ENCODE measurements around the gene CCM2. TPM values are rescaled to one million over a fixed set of nuclear protein-coding genes. Genes with fewer than 3 reads are reported as not detected.
A peak's percentile ranks its signal among the peaks of the same experiment; 100 is the strongest.

The CCM2 gene
- total RNA-seq, 1 donor from 2014 or later = 28.7 TPM

DNA sequence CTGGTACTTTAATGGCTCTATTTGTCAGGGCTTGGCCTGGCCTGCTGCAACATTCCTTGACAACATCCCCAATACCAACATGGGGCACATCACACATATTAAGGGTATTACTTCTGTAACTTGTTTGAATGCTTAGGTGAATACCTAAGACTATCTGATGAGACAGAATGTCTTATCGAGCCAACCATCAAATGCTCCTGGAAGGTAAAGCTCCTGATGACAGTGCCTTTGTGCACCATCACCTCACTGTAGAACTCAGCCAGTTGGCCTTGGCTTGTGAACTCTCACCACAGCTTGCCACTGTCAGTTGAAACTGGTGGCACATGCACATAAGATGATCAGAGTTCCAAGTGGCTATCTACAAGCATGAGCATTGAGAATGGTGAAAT lies 17.5 kb upstream of the CCM2 start:
- H3K9ac ChIP-seq (ENCODE audit: low read depth in 1 of 3, low read length in 3 of 3) = peak overlapping the region in 1 of 3 donors; percentile 40
- peaks cover 19 to 58% (median 23%) of the 10 kb centered on the region in 3 donors for H3K4me1 ChIP-seq (ENCODE audit: control insufficient read depth in 3 of 3, insufficient read depth in 3 of 3, low read length in 3 of 3)
- H3K27ac ChIP-seq (ENCODE audit: low read depth, low read length) = no peak overlapping the region
- H3K4me3 ChIP-seq (ENCODE audit: low read length in 3 of 3) = no peak overlapping the region
- H3K27me3 ChIP-seq (ENCODE audit: control insufficient read depth in 3 of 3, insufficient read depth in 3 of 3, low read length in 3 of 3) = no peaks in the 10 kb centered on the region
- H3K9me3 ChIP-seq (ENCODE audit: control insufficient read depth in 3 of 3, low read length in 3 of 3) = no peaks in the 10 kb centered on the region
- H3K36me3 ChIP-seq (ENCODE audit: control insufficient read depth in 3 of 3, insufficient read depth in 3 of 3, low read length in 3 of 3) = peaks cover 32 to 42% (median 40%) of the 10 kb centered on the region in 3 donors

DNA sequence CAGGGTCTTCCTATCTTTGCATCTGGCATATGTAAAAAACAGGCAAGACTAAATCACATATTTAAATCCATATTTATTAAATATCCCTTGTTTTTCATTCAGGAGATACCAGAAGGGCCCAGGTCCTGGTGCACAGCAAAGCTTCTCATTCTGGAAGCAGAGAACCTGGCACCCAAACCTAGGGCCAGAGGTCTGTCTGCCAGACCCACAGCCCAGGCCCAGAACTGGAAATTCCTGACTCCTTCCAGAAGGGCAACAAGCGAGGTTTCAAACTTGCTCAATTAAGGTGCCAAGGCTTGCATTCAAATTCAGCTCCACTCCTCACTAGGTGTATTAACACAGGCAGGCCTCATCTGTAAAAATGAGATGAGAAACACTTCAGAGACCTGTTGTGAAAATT lies 17.0 kb upstream of the CCM2 start:
- Histone ChIP-seq H3K27me3 (ENCODE audit: control insufficient read depth in 3 of 3, insufficient read depth in 3 of 3, low read length in 3 of 3) (no peaks in the 10 kb centered on the region), H3K9me3 (ENCODE audit: control insufficient read depth in 3 of 3, low read length in 3 of 3) (no peaks in the 10 kb centered on the region), H3K36me3 (ENCODE audit: control insufficient read depth in 3 of 3, insufficient read depth in 3 of 3, low read length in 3 of 3) (peaks cover 32 to 42% (median 40%) of the 10 kb centered on the region in 3 donors), H3K4me3 (ENCODE audit: low read length in 3 of 3) (no peak overlapping the region), H3K4me1 (ENCODE audit: control insufficient read depth in 3 of 3, insufficient read depth in 3 of 3, low read length in 3 of 3) (peaks cover 22 to 60% (median 25%) of the 10 kb centered on the region in 3 donors), H3K27ac (ENCODE audit: low read depth, low read length) (no peak overlapping the region), H3K9ac (ENCODE audit: low read depth in 1 of 3, low read length in 3 of 3) (peak overlapping the region in 1 of 3 donors; percentile 40)

DNA sequence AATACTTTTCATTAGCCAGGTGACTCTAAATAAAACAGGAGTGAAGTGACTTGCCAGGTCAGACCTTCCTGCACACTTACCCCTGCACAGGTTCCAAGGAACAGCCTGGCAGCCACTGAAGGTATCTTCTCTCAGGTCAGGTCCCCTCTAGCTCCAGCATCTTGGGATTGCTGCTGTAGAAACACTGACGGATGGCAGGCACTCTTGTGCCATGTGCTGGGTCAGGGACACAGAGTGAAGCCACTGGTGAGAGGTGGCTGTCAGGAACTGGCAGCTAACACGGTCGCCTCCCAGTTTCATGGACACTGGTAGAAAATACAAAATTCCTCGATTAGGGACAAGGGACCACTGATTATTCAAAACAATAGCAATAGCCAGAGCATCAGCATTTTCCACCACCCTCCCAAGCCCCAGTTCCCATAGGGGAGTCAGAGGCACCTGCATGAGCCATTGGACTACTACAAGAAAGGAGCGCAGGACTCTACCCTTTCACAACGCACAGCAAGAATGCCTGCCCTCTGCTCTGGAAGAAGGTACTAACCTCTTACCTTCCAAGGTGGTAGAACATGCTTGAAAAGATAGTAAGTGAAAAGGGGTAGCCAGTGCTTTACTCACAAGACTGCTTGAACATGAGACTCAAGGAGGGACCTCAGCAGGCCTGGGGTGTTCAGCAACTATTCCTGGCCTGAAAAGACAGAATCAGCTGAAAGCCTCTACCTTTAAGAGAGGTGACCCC lies 16.1 kb upstream of the CCM2 start:
- Histone ChIP-seq H3K4me1 (ENCODE audit: control insufficient read depth in 3 of 3, insufficient read depth in 3 of 3, low read length in 3 of 3) (peaks cover 22 to 60% (median 25%) of the 10 kb centered on the region in 3 donors), H3K27me3 (ENCODE audit: control insufficient read depth in 3 of 3, insufficient read depth in 3 of 3, low read length in 3 of 3) (no peaks in the 10 kb centered on the region), H3K9ac (ENCODE audit: low read depth in 1 of 3, low read length in 3 of 3) (peak overlapping the region in 2 of 3 donors; percentile 13 to 50), H3K36me3 (ENCODE audit: control insufficient read depth in 3 of 3, insufficient read depth in 3 of 3, low read length in 3 of 3) (peaks cover 32 to 42% (median 40%) of the 10 kb centered on the region in 3 donors), H3K4me3 (ENCODE audit: low read length in 3 of 3) (no peak overlapping the region), H3K27ac (ENCODE audit: low read depth, low read length) (no peak overlapping the region), H3K9me3 (ENCODE audit: control insufficient read depth in 3 of 3, low read length in 3 of 3) (no peaks in the 10 kb centered on the region)

DNA sequence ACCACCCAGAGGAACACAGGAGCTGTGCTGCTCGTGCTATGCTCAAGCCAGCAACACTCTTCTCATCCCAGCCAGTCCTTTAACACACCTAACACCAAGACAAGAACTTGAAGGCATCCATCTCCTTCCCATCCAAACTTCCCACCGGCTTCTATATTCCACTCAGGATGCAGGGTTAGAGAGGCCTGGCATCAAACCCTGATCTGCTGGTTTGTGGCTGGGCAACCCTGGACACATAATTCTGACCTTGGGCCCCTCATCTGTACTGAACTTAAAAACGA lies 15.6 kb upstream of the CCM2 start:
- Histone ChIP-seq H3K4me3 (ENCODE audit: low read length in 3 of 3) (no peak overlapping the region), H3K27ac (ENCODE audit: low read depth, low read length) (no peak overlapping the region), H3K9ac (ENCODE audit: low read depth in 1 of 3, low read length in 3 of 3) (peak overlapping the region in 2 of 3 donors; percentile 13 to 50), H3K4me1 (ENCODE audit: control insufficient read depth in 3 of 3, insufficient read depth in 3 of 3, low read length in 3 of 3) (peaks cover 22 to 56% (median 25%) of the 10 kb centered on the region in 3 donors), H3K27me3 (ENCODE audit: control insufficient read depth in 3 of 3, insufficient read depth in 3 of 3, low read length in 3 of 3) (no peaks in the 10 kb centered on the region), H3K36me3 (ENCODE audit: control insufficient read depth in 3 of 3, insufficient read depth in 3 of 3, low read length in 3 of 3) (peaks cover 32 to 42% (median 40%) of the 10 kb centered on the region in 3 donors), H3K9me3 (ENCODE audit: control insufficient read depth in 3 of 3, low read length in 3 of 3) (no peaks in the 10 kb centered on the region)

DNA sequence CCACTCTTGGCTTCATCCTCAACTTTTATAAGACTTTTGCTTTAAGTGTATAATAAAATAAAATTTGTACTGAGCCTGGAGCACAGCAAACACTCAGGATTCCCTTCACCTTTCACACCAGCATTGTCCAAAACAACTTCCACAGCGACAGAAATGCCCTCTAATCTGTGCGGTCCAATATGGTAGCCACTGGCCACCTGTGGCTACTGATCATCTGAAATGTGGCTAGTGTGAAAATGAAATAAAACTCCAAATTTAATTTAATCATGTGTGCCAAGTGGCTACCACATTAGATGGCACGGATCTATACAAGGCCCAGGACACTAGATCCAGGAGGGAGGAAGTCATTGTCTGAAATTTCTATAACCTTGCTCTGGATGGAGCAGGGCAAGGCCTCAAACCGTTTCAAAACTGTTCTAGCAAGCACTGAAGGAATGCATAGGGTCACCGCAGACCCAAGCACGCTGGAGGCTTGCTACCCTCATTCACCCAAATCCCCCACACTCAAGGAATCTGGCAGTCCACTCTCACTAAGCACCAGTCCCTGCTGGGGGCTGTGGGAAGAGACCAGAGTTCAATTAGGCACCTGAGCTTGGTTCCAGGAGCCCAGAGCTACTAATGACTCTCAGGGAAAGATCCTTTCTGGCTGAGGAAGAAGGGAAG lies 14.8 kb upstream of the CCM2 start:
- peaks cover 32 to 40% (median 38%) of the 10 kb centered on the region in 3 donors for H3K36me3 ChIP-seq (ENCODE audit: control insufficient read depth in 3 of 3, insufficient read depth in 3 of 3, low read length in 3 of 3)
- H3K4me3 ChIP-seq (ENCODE audit: low read length in 3 of 3) = peak overlapping the region in 2 of 3 donors; percentile 41 to 88
- H3K27ac ChIP-seq (ENCODE audit: low read depth, low read length) = peak overlapping the region; percentile 98
- H3K4me1 ChIP-seq (ENCODE audit: control insufficient read depth in 3 of 3, insufficient read depth in 3 of 3, low read length in 3 of 3) = peaks cover 22 to 48% (median 22%) of the 10 kb centered on the region in 3 donors
- peak overlapping the region in 2 of 3 donors; percentile 51 to 91 for H3K9ac ChIP-seq (ENCODE audit: low read depth in 1 of 3, low read length in 3 of 3)
- H3K27me3 ChIP-seq (ENCODE audit: control insufficient read depth in 3 of 3, insufficient read depth in 3 of 3, low read length in 3 of 3) = no peaks in the 10 kb centered on the region
- no peaks in the 10 kb centered on the region for H3K9me3 ChIP-seq (ENCODE audit: control insufficient read depth in 3 of 3, low read length in 3 of 3)

DNA sequence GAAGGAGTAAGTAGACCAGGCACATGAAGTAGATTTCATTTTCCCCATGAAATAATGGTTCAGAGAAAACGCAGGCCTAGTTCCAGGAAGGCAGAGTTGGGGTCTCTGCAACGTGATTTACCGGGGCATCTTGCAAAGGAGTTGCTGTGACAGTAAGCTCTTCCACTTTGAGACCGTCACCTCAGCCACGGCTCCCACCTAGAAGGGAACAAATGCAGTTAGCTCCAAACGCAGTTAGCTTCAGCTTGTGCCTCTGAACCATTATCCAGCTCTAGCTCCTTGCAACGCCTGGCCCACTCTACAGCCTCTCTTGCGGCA lies 14.1 kb upstream of the CCM2 start:
- Histone ChIP-seq H3K36me3 (ENCODE audit: control insufficient read depth in 3 of 3, insufficient read depth in 3 of 3, low read length in 3 of 3) (peaks cover 32 to 40% (median 36%) of the 10 kb centered on the region in 3 donors), H3K27me3 (ENCODE audit: control insufficient read depth in 3 of 3, insufficient read depth in 3 of 3, low read length in 3 of 3) (no peaks in the 10 kb centered on the region), H3K27ac (ENCODE audit: low read depth, low read length) (peak overlapping the region; percentile 98), H3K4me1 (ENCODE audit: control insufficient read depth in 3 of 3, insufficient read depth in 3 of 3, low read length in 3 of 3) (peaks cover 20 to 47% (median 22%) of the 10 kb centered on the region in 3 donors), H3K4me3 (ENCODE audit: low read length in 3 of 3) (peak overlapping the region; percentile 85 to 96 (median 88)), H3K9ac (ENCODE audit: low read depth in 1 of 3, low read length in 3 of 3) (peak overlapping the region; percentile 91 to 97 (median 96)), H3K9me3 (ENCODE audit: control insufficient read depth in 3 of 3, low read length in 3 of 3) (no peaks in the 10 kb centered on the region)

DNA sequence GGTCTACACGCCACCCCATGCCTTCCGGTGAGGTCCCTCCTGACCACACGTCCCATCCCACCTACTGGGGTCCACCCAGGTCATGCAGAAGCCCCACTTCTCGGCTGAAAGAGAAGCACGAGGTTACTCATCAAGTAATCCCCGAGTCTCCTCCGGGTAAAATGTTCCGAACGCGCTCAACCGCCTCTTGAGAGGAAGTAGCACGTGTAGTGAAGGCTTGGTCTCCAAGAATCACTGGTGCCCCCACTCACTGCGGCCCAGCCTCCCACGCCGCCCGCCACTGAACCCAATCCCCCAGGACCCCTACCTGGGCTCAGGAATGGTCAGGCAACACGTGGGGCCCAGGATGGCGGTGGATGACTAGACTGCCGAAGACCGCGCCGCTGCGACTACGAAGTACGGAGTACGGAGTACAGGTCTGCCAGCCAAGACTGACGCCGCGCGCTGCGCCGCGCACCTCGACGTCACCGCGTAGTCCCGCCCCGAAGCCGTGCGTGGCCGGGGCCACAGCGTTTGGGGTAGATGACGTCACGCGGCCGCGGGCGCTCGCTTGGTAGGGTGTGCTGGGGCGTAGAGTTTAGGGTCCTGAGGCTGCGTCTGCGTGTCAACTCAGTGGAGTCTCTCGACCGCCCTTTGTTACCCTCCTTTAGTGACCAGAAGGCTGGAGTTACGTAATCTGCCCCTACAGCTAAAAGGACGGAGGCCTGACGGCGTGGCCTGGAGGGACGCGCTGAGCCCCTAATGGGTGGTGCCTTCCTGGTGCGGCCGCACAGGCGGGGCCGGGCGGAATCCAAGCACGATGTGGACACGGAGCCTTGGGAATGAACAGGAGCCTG lies 13.6 kb upstream of the CCM2 start:
- Histone ChIP-seq H3K36me3 (ENCODE audit: control insufficient read depth in 3 of 3, insufficient read depth in 3 of 3, low read length in 3 of 3) (peaks cover 30 to 39% (median 33%) of the 10 kb centered on the region in 3 donors), H3K9ac (ENCODE audit: low read depth in 1 of 3, low read length in 3 of 3) (peak overlapping the region; percentile 96 to 97 (median 97)), H3K27me3 (ENCODE audit: control insufficient read depth in 3 of 3, insufficient read depth in 3 of 3, low read length in 3 of 3) (no peaks in the 10 kb centered on the region), H3K4me3 (ENCODE audit: low read length in 3 of 3) (peak overlapping the region; percentile 85 to 96 (median 88)), H3K4me1 (ENCODE audit: control insufficient read depth in 3 of 3, insufficient read depth in 3 of 3, low read length in 3 of 3) (peaks cover 17 to 43% (median 22%) of the 10 kb centered on the region in 3 donors), H3K27ac (ENCODE audit: low read depth, low read length) (peak overlapping the region; percentile 98), H3K9me3 (ENCODE audit: control insufficient read depth in 3 of 3, low read length in 3 of 3) (no peaks in the 10 kb centered on the region)

DNA sequence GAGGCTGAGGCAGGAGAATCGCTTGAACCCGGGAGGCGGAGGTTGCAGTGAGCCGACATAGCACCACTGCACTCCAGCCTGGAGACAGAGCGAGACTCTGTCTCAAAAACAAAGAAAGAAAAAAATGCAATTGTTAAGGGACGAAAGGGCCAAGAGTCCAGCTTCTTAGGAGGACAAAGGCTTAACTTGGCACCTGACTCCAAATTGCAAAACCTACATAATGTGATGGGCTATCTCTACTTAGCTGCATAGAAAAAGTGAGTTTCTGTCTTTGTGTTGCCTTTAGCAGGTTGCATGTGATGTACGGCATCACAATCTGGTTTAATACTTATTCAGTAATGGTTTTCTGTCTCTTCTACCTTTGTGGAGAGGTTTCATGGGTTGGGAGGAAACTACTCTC lies 12.5 kb upstream of the CCM2 start:
- Histone ChIP-seq H3K36me3 (ENCODE audit: control insufficient read depth in 3 of 3, insufficient read depth in 3 of 3, low read length in 3 of 3) (peaks cover 25 to 30% (median 28%) of the 10 kb centered on the region in 3 donors), H3K9ac (ENCODE audit: low read depth in 1 of 3, low read length in 3 of 3) (peak overlapping the region in 1 of 3 donors; percentile 34), H3K4me3 (ENCODE audit: low read length in 3 of 3) (peak overlapping the region in 1 of 3 donors; percentile 1), H3K27ac (ENCODE audit: low read depth, low read length) (peak overlapping the region; percentile 98), H3K9me3 (ENCODE audit: control insufficient read depth in 3 of 3, low read length in 3 of 3) (no peaks in the 10 kb centered on the region), H3K4me1 (ENCODE audit: control insufficient read depth in 3 of 3, insufficient read depth in 3 of 3, low read length in 3 of 3) (peaks cover 17 to 43% (median 22%) of the 10 kb centered on the region in 3 donors), H3K27me3 (ENCODE audit: control insufficient read depth in 3 of 3, insufficient read depth in 3 of 3, low read length in 3 of 3) (no peaks in the 10 kb centered on the region)

DNA sequence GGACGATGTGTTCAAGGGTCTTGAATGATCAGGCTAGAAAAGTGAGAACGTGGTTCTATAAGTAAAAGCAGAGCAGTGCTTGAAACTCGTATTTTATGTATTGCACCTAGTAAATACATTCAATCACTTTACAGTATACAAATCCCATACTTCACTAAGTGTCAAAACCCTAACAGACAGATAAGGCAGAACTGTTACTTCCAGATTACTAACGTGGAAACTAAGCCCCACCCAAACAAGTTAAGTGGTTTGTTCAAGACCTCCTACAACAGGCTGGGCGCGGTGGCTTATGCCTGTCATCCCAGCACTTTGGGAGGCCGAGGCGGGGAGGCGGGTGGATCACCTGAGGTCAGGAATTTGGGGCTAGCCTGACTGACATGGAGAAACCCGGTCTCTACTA lies 12.0 kb upstream of the CCM2 start:
- H3K9me3 ChIP-seq (ENCODE audit: control insufficient read depth in 3 of 3, low read length in 3 of 3) = no peaks in the 10 kb centered on the region
- H3K36me3 ChIP-seq (ENCODE audit: control insufficient read depth in 3 of 3, insufficient read depth in 3 of 3, low read length in 3 of 3) = peaks cover 20 to 25% (median 22%) of the 10 kb centered on the region in 3 donors
- H3K9ac ChIP-seq (ENCODE audit: low read depth in 1 of 3, low read length in 3 of 3) = peak overlapping the region in 1 of 3 donors; percentile 34
- no peaks in the 10 kb centered on the region for H3K27me3 ChIP-seq (ENCODE audit: control insufficient read depth in 3 of 3, insufficient read depth in 3 of 3, low read length in 3 of 3)
- H3K4me1 ChIP-seq (ENCODE audit: control insufficient read depth in 3 of 3, insufficient read depth in 3 of 3, low read length in 3 of 3) = peaks cover 17 to 43% (median 22%) of the 10 kb centered on the region in 3 donors
- no peak overlapping the region for H3K27ac ChIP-seq (ENCODE audit: low read depth, low read length)
- H3K4me3 ChIP-seq (ENCODE audit: low read length in 3 of 3) = no peak overlapping the region

Data from skeletal muscle tissue (tissue), 4 donors.